Karpas-422 (cell line): Measurements from ENCODE around the gene UBC. TPM values are rescaled to one million over a fixed set of nuclear protein-coding genes. Genes with fewer than 3 reads are reported as not detected.

Source experiments
- DNase-seq: peaks from one replicate; pipeline ENCODE4 v3.0.0-alpha.2; 2015
- H2AFZ ChIP-seq: fragments of 200-600 bp; sonication (generic); 2 replicates; pipeline ENCODE4 v1.6.1; 2014; ENCODE audit warnings: antibody characterized with exemption, low read length, mixed read lengths
- H3K27ac ChIP-seq: fragments of 200-600 bp; sonication (generic); 2 replicates; pipeline ENCODE4 v1.5.1; 2014; ENCODE audit warnings: mild to moderate bottlenecking, low read length, moderate library complexity
- H3K27me3 ChIP-seq: fragments of 200-600 bp; sonication (generic); 2 replicates; pipeline ENCODE4 v1.6.1; 2014; ENCODE audit warnings: low read length, mixed read lengths
- H3K36me3 ChIP-seq: fragments of 200-600 bp; sonication (generic); 2 replicates; pipeline ENCODE4 v1.6.1; 2014; ENCODE audit warnings: low read length, mixed read lengths; ENCODE audit not compliant: insufficient read depth
- H3K4me1 ChIP-seq: fragments of 200-600 bp; sonication (generic); 2 replicates; pipeline ENCODE4 v1.6.1; 2014; ENCODE audit warnings: mild to moderate bottlenecking, low read length, mixed read lengths
- H3K4me2 ChIP-seq: fragments of 200-600 bp; sonication (generic); 2 replicates; pipeline ENCODE4 v1.6.1; 2014; ENCODE audit warnings: low read length, low read depth, mild to moderate bottlenecking; ENCODE audit not compliant: poor library complexity, severe bottlenecking
- H3K4me3 ChIP-seq: fragments of 200-600 bp; sonication (generic); 2 replicates; pipeline ENCODE4 v1.5.1; 2014; ENCODE audit warnings: mild to moderate bottlenecking, antibody characterized with exemption, low read length, mixed read lengths
- H3K79me2 ChIP-seq: fragments of 200-600 bp; sonication (generic); 2 replicates; pipeline ENCODE4 v1.6.1; 2014; ENCODE audit warnings: mild to moderate bottlenecking, low read length, mixed read lengths
- H3K9ac ChIP-seq: fragments of 200-600 bp; sonication (generic); 2 replicates; pipeline ENCODE4 v1.6.0; 2014; ENCODE audit warnings: low read length
- H3K9me2 ChIP-seq: fragments of 200-600 bp; sonication (generic), shearing (Covaris generic); replicated peaks from 2 replicates; pipeline ENCODE4 v1.6.0; 2014; ENCODE audit warnings: mild to moderate bottlenecking, low read length, moderate library complexity; ENCODE audit not compliant: insufficient read depth
- H3K9me3 ChIP-seq: fragments of 300-700, 200-600 bp; sonication (generic); 2 replicates; pipeline ENCODE4 v1.6.1; 2014; ENCODE audit warnings: low read length, mixed read lengths
- H4K20me1 ChIP-seq: fragments of 200-600 bp; sonication (generic); 2 replicates; pipeline ENCODE4 v1.6.1; 2014; ENCODE audit warnings: mild to moderate bottlenecking, antibody characterized with exemption, low read length, low read depth; ENCODE audit not compliant: insufficient read depth
- small RNA-seq: library from RNA; depleted of rRNA; stranded (forward); fragments of <200 nt; gene quantifications from one replicate; pipeline ENCODE3, GENCODE V24; 2014
- total RNA-seq: library from RNA; depleted of rRNA; stranded (reverse); fragments of >200 nt; shearing (Covaris generic); gene quantifications from 2 replicates; pipeline ENCODE4 v1.2.3, GENCODE V29; 2014; ENCODE audit warnings: low replicate concordance; rRNA removed

UBC gene
- total RNA-seq, 1 experiment from 2014 or later, result 603 TPM

- Histone ChIP-seq H2AFZ (peak overlapping the region; percentile 81; the same call in 1 of the 2 replicates), H3K9ac (peak overlapping the region; percentile 72), H3K4me3 (peak overlapping the region; percentile 60; the same call in 1 of the 2 replicates), H3K27ac (peak overlapping the region; percentile 67), H3K4me1 (peaks cover 47% of the 10 kb centered on the region), H3K9me2 (no peaks in the 10 kb centered on the region), H3K9me3 (no peaks in the 10 kb centered on the region), H3K36me3 (peaks cover 19% of the 10 kb centered on the region), H3K79me2 (peaks cover 43% of the 10 kb centered on the region), H4K20me1 (peaks cover 6% of the 10 kb centered on the region; the same call in 1 of the 2 replicates), H3K4me2 (peak overlapping the region; percentile 72), H3K27me3 (no peaks in the 10 kb centered on the region)
- DNase-seq, result no peak
These were observed 50.1 kb downstream of the UBC start for GRCh38 chr12:124864326-124864752.

- H4K20me1 ChIP-seq, result peaks cover 6% of the 10 kb centered on the region; the same call in 1 of the 2 replicates
- H3K4me1 ChIP-seq, result peaks cover 44% of the 10 kb centered on the region
- H3K9ac ChIP-seq, result peak within 1 kb of the TSS; percentile 89
- peak within 1 kb of the TSS; percentile 81; the same call in 1 of the 2 replicates for H2AFZ ChIP-seq
- no peaks in the 10 kb centered on the region for H3K9me3 ChIP-seq
- H3K9me2 ChIP-seq, result no peaks in the 10 kb centered on the region
- H3K27ac ChIP-seq, result peak within 1 kb of the TSS; percentile 87
- peak within 1 kb of the TSS; percentile 87 for H3K4me2 ChIP-seq
- H3K79me2 ChIP-seq, result peaks cover 48% of the 10 kb centered on the region
- peaks cover 19% of the 10 kb centered on the region for H3K36me3 ChIP-seq
- no peaks in the 10 kb centered on the region for H3K27me3 ChIP-seq
- peak within 1 kb of the TSS; percentile 73 for H3K4me3 ChIP-seq
- peak; percentile 95 for DNase-seq
These were observed 50.8 kb downstream of the UBC start, which contains the start of gene SCARB1 for GRCh38 chr12:124863416-124864325. Gene SCARB1, minus strand, starts transcription at chr12:124863864. Its CDS starts 144 bp downstream, at chr12:124863720.

GRCh38 chr12:124862768-124863415 is 51.6 kb downstream of the UBC start:
- peak overlapping the region; percentile 87 for H3K27ac ChIP-seq
- peaks cover 49% of the 10 kb centered on the region for H3K4me1 ChIP-seq
- H3K9me2 ChIP-seq, result no peaks in the 10 kb centered on the region
- H2AFZ ChIP-seq, result no peak overlapping the region
- H3K36me3 ChIP-seq, result peaks cover 24% of the 10 kb centered on the region
- peak overlapping the region; percentile 73 for H3K4me3 ChIP-seq
- peak; percentile 75 for DNase-seq
- no peaks in the 10 kb centered on the region for H3K9me3 ChIP-seq
- no peaks in the 10 kb centered on the region for H3K27me3 ChIP-seq
- H3K4me2 ChIP-seq, result peak overlapping the region; percentile 87
- peak overlapping the region; percentile 89 for H3K9ac ChIP-seq
- peaks cover 54% of the 10 kb centered on the region for H3K79me2 ChIP-seq
- peaks cover 6% of the 10 kb centered on the region; the same call in 1 of the 2 replicates for H4K20me1 ChIP-seq

- Histone ChIP-seq H3K79me2 (peaks cover 62% of the 10 kb centered on the region), H3K9ac (peak overlapping the region; percentile 89), H3K4me2 (peak overlapping the region; percentile 87), H3K4me3 (peak overlapping the region; percentile 73), H3K27ac (peak overlapping the region; percentile 87), H3K36me3 (peaks cover 30% of the 10 kb centered on the region), H3K4me1 (peaks cover 57% of the 10 kb centered on the region), H2AFZ (no peak overlapping the region), H3K9me3 (no peaks in the 10 kb centered on the region), H4K20me1 (peaks cover 11% of the 10 kb centered on the region; the same call in 1 of the 2 replicates), H3K9me2 (no peaks in the 10 kb centered on the region), H3K27me3 (no peaks in the 10 kb centered on the region)
- DNase-seq, result peak; percentile 79
These were observed 52.4 kb downstream of the UBC start for GRCh38 chr12:124861898-124862676.

Small RNA genes within 50 kb of the gene (small RNA-seq; reads per million reads assigned to genes)
- gene MIR5188, result not detected
- gene RNU6-927P, result not detected

Other genes with a start within 250 kb of the UBC start
- 91.7 and 102 TPM in 2 replicates for gene SCARB1, start 50.8 kb downstream of the UBC start, total RNA-seq
- gene DHX37, start 74.5 kb upstream of the UBC start, total RNA-seq, result 10.8 and 23.7 TPM in 2 replicates
- 48.9 and 52.9 TPM in 2 replicates for gene BRI3BP, start 79.0 kb upstream of the UBC start, total RNA-seq
- gene AACS, start 150.8 kb upstream of the UBC start, total RNA-seq, result 17.8 and 22.1 TPM in 2 replicates